Hematopoietic multipotent progenitor cell (in vitro differentiated cells): ENCODE measurements around the gene COL7A1. TPM values are rescaled to one million over a fixed set of nuclear protein-coding genes. Genes with fewer than 3 reads are reported as not detected.

Source experiments
- DNase-seq, 3 donors: peaks; one replicate each; pipeline ENCODE4 v3.0.0-alpha.2; 2011 to 2015; ENCODE audit warnings: low read depth in 2 of 3, low spot score in 2 of 3
- total RNA-seq: library from RNA; depleted of rRNA; stranded (reverse); fragments of >200 nt; gene quantifications from one replicate; pipeline ENCODE4 v1.2.3, GENCODE V29; 2012

The COL7A1 gene
- total RNA-seq, 1 donor, result 0.27 TPM

- no peak for DNase-seq
These were observed 24.7 kb upstream of the COL7A1 start for GRCh38 chr3:48619541-48620524.

GRCh38 chr3:48617559-48617958 lies 22.4 kb upstream of the COL7A1 start:
- no peak for DNase-seq

DNA sequence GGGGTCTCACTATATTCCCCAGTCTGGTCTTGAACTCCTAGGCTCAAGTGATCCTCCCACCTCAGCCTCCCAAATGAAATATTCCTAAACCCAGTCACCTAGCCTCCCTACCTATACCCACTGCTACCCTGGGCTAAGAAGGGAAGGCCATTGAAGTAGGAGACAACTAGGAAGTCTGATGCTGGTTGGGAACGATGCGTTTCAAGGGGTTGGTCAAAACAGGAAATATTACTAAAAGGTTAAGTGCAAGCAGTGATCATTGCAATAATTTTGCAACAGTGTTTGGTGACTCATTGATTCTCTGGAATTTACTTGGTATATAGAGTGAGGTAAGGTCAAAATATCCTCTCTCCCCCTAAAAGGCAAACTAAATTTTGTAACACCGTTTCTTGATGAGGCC lies 18.9 kb upstream of the COL7A1 start:
- DNase-seq, result no peak

DNA sequence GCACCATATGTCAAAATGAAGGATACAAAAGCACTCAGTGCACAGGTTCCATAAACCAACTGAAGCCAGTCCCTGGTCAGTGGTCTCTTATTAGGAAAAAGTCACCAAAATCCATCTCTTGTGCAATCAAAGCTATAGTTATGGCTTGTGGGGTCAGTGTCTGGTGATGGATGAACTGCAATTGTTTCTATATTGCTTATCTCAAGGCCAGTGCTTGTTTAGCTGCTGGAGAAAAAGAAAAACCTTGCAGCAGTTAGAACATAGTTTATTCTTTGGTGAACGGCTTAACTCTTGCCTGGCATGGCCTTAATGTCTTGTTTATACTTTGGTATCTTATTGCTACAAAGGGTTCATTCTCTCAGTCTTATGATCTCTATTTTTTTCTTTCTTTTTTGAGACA lies 17.2 kb upstream of the COL7A1 start:
- no peak for DNase-seq

GRCh38 chr3:48609088-48610005 lies 14.2 kb upstream of the COL7A1 start, which contains the start of gene UQCRC1:
TSS of gene UQCRC1 (minus strand) at chr3:48609646. CDS start at chr3:48609620, 26 bp downstream.
- peak; percentile 86 to 93 (median 91) for DNase-seq

DNA sequence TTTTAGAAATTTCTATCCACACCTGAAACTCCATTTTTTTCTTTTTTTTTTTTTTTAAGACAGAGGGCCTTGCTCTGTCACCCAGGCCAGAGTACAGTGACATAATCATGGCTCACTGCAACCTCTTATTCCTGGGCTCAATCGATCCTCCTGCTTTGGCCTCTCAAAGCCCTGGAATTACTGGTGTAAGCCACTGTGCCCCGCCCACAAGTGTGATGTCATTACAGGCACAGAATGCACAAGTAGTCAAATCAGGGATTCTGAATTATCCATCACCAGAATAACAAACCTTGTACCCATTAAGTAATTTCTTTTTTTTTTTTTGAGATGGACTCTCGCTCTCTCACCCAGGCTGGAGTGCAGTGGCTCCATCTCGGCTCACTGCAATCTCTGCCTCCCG lies 12.4 kb upstream of the COL7A1 start:
- DNase-seq, result no peak

DNA sequence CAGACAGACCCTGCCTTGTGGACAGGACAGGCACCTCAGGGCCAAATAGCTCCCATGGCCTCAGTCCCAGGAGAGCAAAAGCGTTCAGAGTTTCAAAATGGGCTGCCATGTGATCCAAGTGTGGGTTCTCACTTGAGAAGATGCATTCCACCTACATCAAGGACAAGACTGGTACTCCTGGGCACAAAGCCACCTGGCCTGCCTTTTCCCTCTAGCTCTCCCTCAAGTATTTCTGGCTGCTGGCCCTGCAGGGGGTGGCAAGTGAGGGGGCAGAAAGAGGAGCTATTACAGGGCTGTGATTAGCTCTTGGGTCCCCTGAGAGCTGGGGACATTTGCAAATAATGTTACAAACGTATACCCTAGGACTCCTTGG lies 6.5 kb upstream of the COL7A1 start:
- DNase-seq, result no peak

GRCh38 chr3:48600711-48601621 lies 5.8 kb upstream of the COL7A1 start:
- no peak for DNase-seq

GRCh38 chr3:48599509-48600285 lies 4.6 kb upstream of the COL7A1 start:
- DNase-seq, result no peak

DNA sequence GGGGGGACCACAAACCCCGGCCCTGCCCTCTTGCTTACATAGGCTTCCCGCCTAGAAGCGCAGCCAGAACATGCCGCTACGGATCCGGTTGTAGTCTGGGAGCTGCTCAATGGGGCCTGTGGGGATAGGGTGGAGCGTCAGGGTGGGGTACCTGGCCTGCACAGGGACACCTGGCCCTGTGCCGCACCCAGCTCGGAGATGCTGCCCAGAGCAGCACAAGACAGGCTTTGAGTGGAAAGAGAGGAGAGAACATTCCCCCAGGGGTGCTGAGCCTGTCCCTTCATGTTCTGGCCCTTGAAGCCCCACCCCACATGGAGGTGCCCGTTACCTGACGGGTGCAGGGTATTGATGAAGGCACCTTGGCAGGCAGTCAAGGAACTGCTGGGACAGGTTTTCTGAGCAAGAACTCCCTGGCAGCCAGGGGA lies 4.0 kb upstream of the COL7A1 start:
- DNase-seq, result no peak

- no peak for DNase-seq
These were observed 3.4 kb upstream of the COL7A1 start for GRCh38 chr3:48598323-48599076.

DNA sequence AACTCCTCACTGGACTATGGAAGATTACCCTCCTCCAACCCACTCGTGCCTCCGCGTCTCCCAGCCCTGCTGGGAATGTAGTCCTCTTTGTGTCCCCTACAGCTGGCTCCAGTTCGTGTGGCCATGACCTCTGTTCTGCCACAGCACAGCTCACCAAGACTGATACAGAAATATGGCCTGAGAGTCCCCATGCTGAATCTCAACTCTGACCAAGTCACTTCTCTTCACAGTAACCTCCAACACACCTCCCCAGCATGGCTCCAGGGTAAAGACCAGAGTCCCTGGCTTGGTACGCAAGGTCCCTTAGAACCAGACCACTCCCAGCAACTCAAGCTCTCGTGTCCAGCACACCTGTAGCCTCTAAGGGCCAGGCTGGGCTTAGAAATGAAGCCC lies 2.3 kb upstream of the COL7A1 start:
- no peak for DNase-seq

GRCh38 chr3:48596676-48597407 lies 1.7 kb upstream of the COL7A1 start:
- DNase-seq, result no peak

DNA sequence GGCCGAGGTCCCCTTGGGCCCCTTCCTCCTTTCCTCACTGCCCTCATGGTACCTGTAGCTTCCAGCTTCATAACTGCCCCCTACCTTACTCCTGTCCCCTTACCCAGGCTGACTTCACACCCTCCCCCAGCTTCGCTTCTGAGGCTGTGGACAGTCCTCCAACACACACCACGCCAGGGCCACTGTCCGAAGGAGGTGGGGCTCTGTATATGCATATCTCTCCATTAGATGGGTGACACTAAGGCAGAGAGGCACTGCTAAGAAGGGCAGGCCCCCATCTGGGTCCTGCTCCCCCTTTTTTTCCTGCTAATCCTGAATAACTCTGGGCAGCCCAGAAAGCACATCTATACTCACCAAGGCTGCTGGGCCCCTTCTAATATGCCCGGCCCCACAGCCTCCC lies 1.0 kb upstream of the COL7A1 start:
- DNase-seq, result no peak

DNA sequence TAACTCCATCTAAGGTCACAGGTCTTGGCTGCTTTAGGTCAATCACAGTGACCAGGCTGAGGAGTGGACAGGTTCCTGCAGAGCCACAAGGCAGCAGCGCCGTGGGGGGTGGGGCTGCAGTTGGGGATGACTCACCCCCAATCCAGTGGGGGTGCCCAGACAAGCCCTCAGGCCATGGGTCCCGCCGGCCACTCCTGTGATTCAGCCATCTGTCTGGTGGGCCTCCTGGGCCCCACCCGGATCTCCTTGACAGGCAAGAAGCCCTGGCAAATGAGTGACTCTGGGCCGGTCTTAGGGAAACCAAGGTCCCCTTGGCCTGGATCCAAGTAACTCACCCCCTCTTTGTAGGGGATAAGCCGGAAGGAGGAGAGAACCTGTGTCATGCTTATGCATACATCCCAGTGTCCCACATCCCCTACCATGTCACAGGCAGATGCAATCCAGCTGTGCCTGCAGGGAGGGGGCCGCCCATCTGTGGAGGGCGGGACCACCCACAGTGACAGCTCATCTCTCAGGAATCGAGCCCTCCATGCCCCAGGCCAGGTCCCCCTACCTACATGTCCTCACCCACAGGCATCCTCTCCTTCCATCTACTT lies 495 bp upstream of the COL7A1 start:
- peak in 1 of 3 donors; percentile 42 for DNase-seq

GRCh38 chr3:48594417-48595049 lies 596 bp downstream of the COL7A1 start:
- no peak for DNase-seq

GRCh38 chr3:48593337-48593736 lies 1.8 kb downstream of the COL7A1 start:
- DNase-seq, result no peak
